Measurements from ENCODE around the gene MAB21L1. TPM values are rescaled to one million over a fixed set of nuclear protein-coding genes. Genes with fewer than 3 reads are reported as not detected.

Gene MAB21L1
- total RNA-seq, 3 donors from 2014 or later, result not detected

- no peak overlapping the region for H3K4me3 Mint-ChIP-seq
- H3K27me3 Mint-ChIP-seq (ENCODE audit: low read depth), result no peaks in the 10 kb centered on the region
- ATAC-seq, result no peak
- no peaks in the 10 kb centered on the region for H3K4me1 Mint-ChIP-seq (ENCODE audit: low read depth)
- peaks cover 3% of the 10 kb centered on the region for H3K9me3 Mint-ChIP-seq
- H3K36me3 Mint-ChIP-seq (ENCODE audit: insufficient read depth), result no peaks in the 10 kb centered on the region
- DNase-seq, result no peak
These were observed 19.5 kb upstream of the MAB21L1 start for GRCh38 chr13:35496006-35496405.

DNA sequence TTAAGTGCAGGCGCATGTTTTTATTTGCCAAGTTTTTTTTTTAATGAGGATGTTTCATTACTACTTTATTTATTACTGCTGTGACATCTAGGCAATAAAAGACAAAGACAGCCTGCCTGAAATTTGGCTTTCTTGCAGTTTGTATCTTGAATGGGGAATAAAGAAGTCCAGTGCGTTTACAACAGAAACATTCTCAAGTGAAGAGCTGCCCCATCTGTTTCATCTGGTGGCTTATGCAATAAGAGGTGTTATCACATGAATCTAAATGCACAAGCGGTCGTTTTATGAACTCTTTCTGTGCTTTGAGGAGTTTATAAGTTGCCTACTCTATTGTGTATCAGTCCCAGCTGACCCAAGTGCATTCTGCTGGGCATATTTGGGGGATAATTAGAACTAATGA lies 12.6 kb upstream of the MAB21L1 start:
- Mint-ChIP-seq H3K4me3 (no peak overlapping the region), H3K9me3 (no peaks in the 10 kb centered on the region), H3K4me1 (ENCODE audit: low read depth) (no peaks in the 10 kb centered on the region), H3K36me3 (ENCODE audit: insufficient read depth) (no peaks in the 10 kb centered on the region), H3K27me3 (ENCODE audit: low read depth) (peaks cover 2% of the 10 kb centered on the region)
- ATAC-seq (no peak), DNase-seq (no peak)

GRCh38 chr13:35485424-35485823 lies 8.9 kb upstream of the MAB21L1 start:
- Mint-ChIP-seq H3K9me3 (no peaks in the 10 kb centered on the region), H3K4me3 (no peak overlapping the region), H3K4me1 (ENCODE audit: low read depth) (no peaks in the 10 kb centered on the region), H3K36me3 (ENCODE audit: insufficient read depth) (no peaks in the 10 kb centered on the region), H3K27me3 (ENCODE audit: low read depth) (peaks cover 2% of the 10 kb centered on the region)
- ATAC-seq (no peak), DNase-seq (no peak)

DNA sequence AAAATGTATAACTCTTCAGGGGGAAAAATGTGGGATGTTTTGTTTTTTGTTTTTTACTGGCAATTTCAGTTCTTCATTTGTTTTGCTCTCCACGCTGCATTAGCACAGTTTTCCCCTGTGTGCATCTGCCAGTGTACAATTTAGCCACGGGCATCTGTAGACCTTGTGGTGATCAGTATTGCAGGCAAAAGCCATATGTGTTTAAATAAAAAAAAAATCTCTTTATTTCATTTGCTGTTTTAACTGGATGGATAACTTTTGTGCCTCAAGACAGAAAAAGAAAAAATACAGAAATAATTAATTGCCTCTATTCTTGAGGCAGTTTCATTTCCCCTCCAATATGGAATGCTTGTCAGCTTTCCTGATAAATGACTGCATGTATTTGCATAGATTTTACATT lies 7.9 kb upstream of the MAB21L1 start:
- ATAC-seq (no peak), DNase-seq (no peak)
- Mint-ChIP-seq H3K4me1 (ENCODE audit: low read depth) (no peaks in the 10 kb centered on the region), H3K36me3 (ENCODE audit: insufficient read depth) (no peaks in the 10 kb centered on the region), H3K4me3 (no peak overlapping the region), H3K27me3 (ENCODE audit: low read depth) (peaks cover 3% of the 10 kb centered on the region), H3K9me3 (no peaks in the 10 kb centered on the region)

- Mint-ChIP-seq H3K36me3 (ENCODE audit: insufficient read depth) (no peaks in the 10 kb centered on the region), H3K4me3 (no peak overlapping the region), H3K9me3 (no peaks in the 10 kb centered on the region), H3K4me1 (ENCODE audit: low read depth) (no peaks in the 10 kb centered on the region), H3K27me3 (ENCODE audit: low read depth) (peaks cover 8% of the 10 kb centered on the region)
- no peak for ATAC-seq
- DNase-seq, result no peak
These were observed 7.3 kb upstream of the MAB21L1 start for GRCh38 chr13:35483761-35484160.

GRCh38 chr13:35482527-35482926 lies 6.0 kb upstream of the MAB21L1 start:
- DNase-seq, result no peak
- no peak overlapping the region for H3K4me3 Mint-ChIP-seq
- no peaks in the 10 kb centered on the region for H3K9me3 Mint-ChIP-seq
- ATAC-seq, result no peak
- H3K36me3 Mint-ChIP-seq (ENCODE audit: insufficient read depth), result no peaks in the 10 kb centered on the region
- H3K27me3 Mint-ChIP-seq (ENCODE audit: low read depth), result peaks cover 19% of the 10 kb centered on the region
- H3K4me1 Mint-ChIP-seq (ENCODE audit: low read depth), result no peaks in the 10 kb centered on the region

DNA sequence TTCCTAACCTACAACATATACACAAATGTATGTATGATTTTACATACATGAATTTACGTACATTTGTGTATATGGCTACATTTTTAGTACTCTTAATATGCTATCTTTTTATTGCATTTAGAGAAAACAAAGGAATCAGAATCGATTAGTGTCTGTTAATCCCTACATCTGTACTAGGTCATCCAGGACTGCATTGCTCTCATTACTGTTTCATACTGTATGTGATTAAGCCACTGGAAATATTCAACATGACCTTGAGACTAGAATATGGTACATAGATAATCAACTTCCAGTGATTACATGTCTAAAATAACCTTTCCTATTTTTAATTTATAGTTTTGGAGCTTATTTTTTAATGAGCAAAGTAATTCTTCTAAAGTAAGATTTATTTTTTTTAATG lies 5.3 kb upstream of the MAB21L1 start:
- Mint-ChIP-seq H3K27me3 (ENCODE audit: low read depth) (peaks cover 27% of the 10 kb centered on the region), H3K4me1 (ENCODE audit: low read depth) (peaks cover 2% of the 10 kb centered on the region)

GRCh38 chr13:35480346-35480745 lies 3.9 kb upstream of the MAB21L1 start:
- peaks cover 41% of the 10 kb centered on the region for H3K27me3 Mint-ChIP-seq (ENCODE audit: low read depth)
- no peaks in the 10 kb centered on the region for H3K9me3 Mint-ChIP-seq
- H3K4me1 Mint-ChIP-seq (ENCODE audit: low read depth), result peaks cover 15% of the 10 kb centered on the region
- DNase-seq (no peak), ATAC-seq (no peak)
- no peak overlapping the region for H3K4me3 Mint-ChIP-seq
- H3K36me3 Mint-ChIP-seq (ENCODE audit: insufficient read depth), result no peaks in the 10 kb centered on the region

More for the DNA sequence above, 5.3 kb upstream of the MAB21L1 start:
- Mint-ChIP-seq H3K36me3 (ENCODE audit: insufficient read depth) (no peaks in the 10 kb centered on the region), H3K9me3 (no peaks in the 10 kb centered on the region), H3K4me3 (no peak overlapping the region)
- no peak for DNase-seq
- no peak for ATAC-seq

- ATAC-seq (no peak), DNase-seq (no peak)
- Mint-ChIP-seq H3K4me3 (no peak overlapping the region), H3K4me1 (ENCODE audit: low read depth) (peaks cover 15% of the 10 kb centered on the region), H3K27me3 (ENCODE audit: low read depth) (peaks cover 47% of the 10 kb centered on the region), H3K9me3 (peaks cover 1% of the 10 kb centered on the region), H3K36me3 (ENCODE audit: insufficient read depth) (no peaks in the 10 kb centered on the region)
These were observed 3.2 kb upstream of the MAB21L1 start for GRCh38 chr13:35479706-35480105.

DNA sequence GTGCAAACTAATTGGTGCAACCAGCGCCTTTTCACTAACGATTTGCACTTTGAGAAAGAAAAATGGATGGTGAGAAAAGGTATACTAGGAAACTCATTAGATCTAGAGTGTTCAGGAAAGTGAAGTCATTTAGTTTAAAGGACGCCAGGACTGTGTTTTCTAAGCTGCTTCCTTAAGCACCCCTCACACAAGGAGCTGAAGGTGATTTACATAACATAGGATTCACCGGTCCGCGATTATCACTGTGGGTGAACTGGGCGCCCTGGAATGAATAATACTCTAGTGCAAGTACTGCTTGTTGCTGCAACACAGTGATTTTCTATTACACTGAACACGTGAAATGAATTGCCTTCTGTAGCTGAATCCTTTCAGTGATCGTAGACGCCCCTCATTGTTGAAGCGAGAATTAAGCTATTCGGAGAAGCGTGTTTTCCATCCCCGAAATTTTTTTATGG lies 2.6 kb upstream of the MAB21L1 start:
- Mint-ChIP-seq H3K4me1 (ENCODE audit: low read depth) (peaks cover 17% of the 10 kb centered on the region), H3K27me3 (ENCODE audit: low read depth) (peaks cover 52% of the 10 kb centered on the region), H3K36me3 (ENCODE audit: insufficient read depth) (no peaks in the 10 kb centered on the region), H3K4me3 (no peak overlapping the region), H3K9me3 (peaks cover 4% of the 10 kb centered on the region)
- ATAC-seq, result no peak
- DNase-seq, result no peak

- Mint-ChIP-seq H3K9me3 (peaks cover 4% of the 10 kb centered on the region), H3K4me3 (no peak overlapping the region), H3K27me3 (ENCODE audit: low read depth) (peaks cover 53% of the 10 kb centered on the region), H3K4me1 (ENCODE audit: low read depth) (peaks cover 17% of the 10 kb centered on the region), H3K36me3 (ENCODE audit: insufficient read depth) (no peaks in the 10 kb centered on the region)
- ATAC-seq (no peak), DNase-seq (no peak)
These were observed 2.0 kb upstream of the MAB21L1 start for GRCh38 chr13:35478271-35479037.

DNA sequence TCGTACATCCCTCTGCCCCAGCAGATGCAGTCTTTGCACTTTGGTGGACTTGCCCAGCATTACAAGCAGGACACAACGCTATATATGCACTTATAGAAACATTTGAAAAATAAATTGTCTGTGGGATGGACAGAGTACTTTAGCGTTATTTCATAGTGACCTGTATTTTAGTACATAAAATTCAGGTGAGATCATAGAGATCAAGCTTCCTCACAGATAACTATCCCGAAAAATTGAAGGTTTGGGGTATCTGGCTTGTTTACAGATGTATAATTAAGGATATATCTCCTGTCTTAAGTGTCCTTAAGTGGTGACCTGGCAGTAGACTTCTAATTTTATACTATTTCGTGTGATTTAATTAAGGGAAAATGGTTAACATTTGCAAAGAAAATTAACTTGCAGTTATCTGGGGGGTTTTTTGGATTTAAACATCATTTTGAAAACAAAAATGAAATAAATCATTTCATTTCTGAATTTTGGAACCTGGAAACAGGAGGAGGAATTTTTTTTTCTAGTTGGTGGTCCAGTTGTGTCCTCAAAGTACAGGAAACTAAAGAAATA lies 977 bp upstream of the MAB21L1 start:
- DNase-seq (no peak), ATAC-seq (no peak)
- Mint-ChIP-seq H3K9me3 (peaks cover 4% of the 10 kb centered on the region), H3K36me3 (ENCODE audit: insufficient read depth) (no peaks in the 10 kb centered on the region), H3K4me1 (ENCODE audit: low read depth) (peaks cover 17% of the 10 kb centered on the region), H3K4me3 (no peak overlapping the region), H3K27me3 (ENCODE audit: low read depth) (peaks cover 55% of the 10 kb centered on the region)

DNA sequence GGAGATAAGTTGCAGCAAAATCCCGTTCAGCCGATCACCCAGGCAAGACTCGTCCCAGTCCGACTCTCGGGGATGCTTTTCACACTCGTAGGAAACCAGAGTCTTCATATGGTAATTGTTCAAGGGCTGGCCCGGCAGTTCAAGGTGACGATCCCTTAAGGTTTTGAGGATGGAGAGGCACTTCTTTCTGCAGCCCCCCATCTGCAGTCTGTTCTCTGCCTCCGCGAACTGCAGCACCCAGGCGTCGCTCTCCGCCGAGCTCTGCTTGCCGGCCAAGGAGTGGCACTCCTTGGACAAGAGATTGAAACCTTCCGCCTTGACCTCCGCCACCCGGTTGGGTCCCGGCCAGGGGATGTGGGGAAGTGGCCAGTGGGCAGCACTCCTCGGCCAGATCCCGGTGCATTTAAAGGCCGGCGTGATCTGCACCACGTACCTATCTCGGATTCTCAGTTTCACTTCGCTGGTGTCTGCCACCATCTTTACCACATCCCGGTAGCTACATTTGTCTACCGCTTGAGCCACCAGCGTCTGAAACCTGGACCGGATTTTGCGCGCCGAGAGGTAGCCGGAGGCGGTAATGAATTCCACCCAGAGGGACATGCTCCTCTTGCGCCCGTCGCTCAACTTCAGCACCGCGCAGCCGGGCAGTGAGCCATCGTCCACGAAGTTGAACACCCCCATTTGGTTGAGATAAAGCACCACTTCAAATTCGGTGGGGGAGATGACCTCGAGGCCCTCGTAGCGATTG lies 1.1 kb downstream of the MAB21L1 start:
- peaks cover 18% of the 10 kb centered on the region for H3K4me1 Mint-ChIP-seq (ENCODE audit: low read depth)
- peaks cover 8% of the 10 kb centered on the region for H3K9me3 Mint-ChIP-seq

DNA sequence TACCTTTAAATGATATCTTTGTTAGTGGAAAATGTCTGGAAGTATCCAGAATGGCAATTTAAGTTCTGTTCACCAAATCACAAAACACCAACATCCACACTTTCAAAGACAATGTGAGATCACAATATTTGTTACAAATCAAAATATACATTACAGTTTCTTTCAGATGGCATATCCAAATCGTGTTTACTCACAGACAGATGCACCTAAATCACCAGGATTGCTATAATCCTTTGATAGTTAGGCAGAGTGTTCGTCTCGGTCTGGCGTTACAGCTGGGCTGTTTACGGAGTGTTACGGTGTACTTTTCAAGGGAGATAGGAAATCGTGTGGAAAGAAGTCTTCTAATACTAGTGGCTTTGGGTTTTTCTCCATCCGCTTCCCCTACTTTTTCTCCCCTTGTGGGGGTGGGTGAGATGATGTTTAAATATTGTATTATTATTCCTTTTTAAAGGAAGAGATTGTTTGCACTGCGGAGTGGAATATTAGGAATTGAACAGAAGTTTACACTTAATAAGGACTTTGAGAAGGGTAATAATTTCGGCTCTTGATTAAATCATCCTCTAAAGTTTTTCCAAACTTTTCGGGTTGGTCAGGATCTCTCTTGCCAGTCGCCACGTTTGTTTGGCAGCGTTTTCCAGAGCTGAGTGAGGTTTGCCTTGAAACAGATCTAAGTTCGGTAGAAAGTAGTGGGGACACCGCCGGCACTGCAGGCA lies 1.8 kb downstream of the MAB21L1 start:
- DNase-seq (no peak), ATAC-seq (no peak)
- H3K9me3 Mint-ChIP-seq, result peaks cover 8% of the 10 kb centered on the region
- peaks cover 18% of the 10 kb centered on the region for H3K4me1 Mint-ChIP-seq (ENCODE audit: low read depth)
- no peaks in the 10 kb centered on the region for H3K36me3 Mint-ChIP-seq (ENCODE audit: insufficient read depth)
- no peak overlapping the region for H3K4me3 Mint-ChIP-seq
- H3K27me3 Mint-ChIP-seq (ENCODE audit: low read depth), result peaks cover 72% of the 10 kb centered on the region

More for the DNA sequence above, 1.1 kb downstream of the MAB21L1 start:
- Mint-ChIP-seq H3K4me3 (peak overlapping the region; percentile 37), H3K27me3 (ENCODE audit: low read depth) (peaks cover 66% of the 10 kb centered on the region), H3K36me3 (ENCODE audit: insufficient read depth) (no peaks in the 10 kb centered on the region)
- ATAC-seq (peak in 1 of 2 donors; percentile 21), DNase-seq (no peak)

All from activated T-cell treated with anti-CD3 and anti-CD28 coated beads, Interleukin-2, amount 50 U/mL, for 4 hours (primary cell).